Measurements from ENCODE around the gene HLA-G. TPM values are rescaled to one million over a fixed set of nuclear protein-coding genes. Genes with fewer than 3 reads are reported as not detected.
A peak's percentile ranks its signal among the peaks of the same experiment; 100 is the strongest.

HLA-G gene
- total RNA-seq, 1 experiment from 2014 or later = not detected

GRCh38 chr6:29811377-29811776 lies 16.2 kb upstream of the HLA-G start:
- ATAC-seq = no peak
- no peaks in the 10 kb centered on the region for H4K20me1 ChIP-seq (ENCODE audit: insufficient read depth)
- ChIA-PET CTCF (no interaction called here), POLR2A (no interaction called here), RAD21 (ENCODE audit: low non-redundant PET in 1 of 2, low total read pairs in 2 of 2, uncharacterized antibody in 2 of 2, unreplicated experiment in 2 of 2) (no interaction called here)
- no peak overlapping the region for H2AFZ ChIP-seq (ENCODE audit: low read depth, low read length, poor library complexity, severe bottlenecking)
- DNase-seq (ENCODE audit: low read depth, low spot score) = no peak
- no peaks in the 10 kb centered on the region for H3K27me3 ChIP-seq (ENCODE audit: insufficient read depth, low read length)
- H3K4me2 ChIP-seq (ENCODE audit: low read length) = no peak overlapping the region
- no peak overlapping the region for H3K9ac ChIP-seq (ENCODE audit: low read length)
- no peak overlapping the region for H3K27ac ChIP-seq (ENCODE audit: low read depth, low read length)
- H3K9me3 ChIP-seq (ENCODE audit: control insufficient read depth in 1 of 2, insufficient read depth in 1 of 2, low read depth in 1 of 2, low read length in 2 of 2) = no peaks in the 10 kb centered on the region
- no TSS peak for BruUV-seq (replicated peaks)
- no peaks in the 10 kb centered on the region for H3K79me2 ChIP-seq (ENCODE audit: insufficient read depth, low read length)
- H3K4me3 ChIP-seq (replicated peaks in 1 of 2; ENCODE audit: low read depth in 1 of 2, low read length in 2 of 2) = no peak overlapping the region
- no peaks in the 10 kb centered on the region for H3K36me3 ChIP-seq (ENCODE audit: control insufficient read depth in 1 of 2, insufficient read depth in 2 of 2, low read length in 2 of 2)
- intact Hi-C loops (cut with micrococcal nuclease) = no loop called here
- peaks cover 0 to 22% of the 10 kb centered on the region in 2 experiments; a peak in 3 of 4 replicates for H3K4me1 ChIP-seq (ENCODE audit: control insufficient read depth in 1 of 2, insufficient read depth in 2 of 2, low read length in 2 of 2)
- no peaks in the 10 kb centered on the region for H3K9me2 ChIP-seq (ENCODE audit: insufficient read depth)
- TF ChIP-seq ZNF274 (IDR thresholded peaks at IDR 0.05; ENCODE audit: low read depth, low read length) (no peak), SP1 (IDR thresholded peaks at IDR 0.05; ENCODE audit: low read depth) (no peak), YY1 (IDR thresholded peaks at IDR 0.05; ENCODE audit: extremely low read depth, insufficient replicate concordance, low read depth, low read length) (no peak), SIN3A (IDR thresholded peaks at IDR 0.05; ENCODE audit: low read depth) (no peak), TCF7L2 (IDR thresholded peaks at IDR 0.05; ENCODE audit: borderline replicate concordance, extremely low read depth, insufficient read depth, insufficient read length) (no peak)

- peaks cover 0 to 22% of the 10 kb centered on the region in 2 experiments; a peak in 3 of 4 replicates for H3K4me1 ChIP-seq (ENCODE audit: control insufficient read depth in 1 of 2, insufficient read depth in 2 of 2, low read length in 2 of 2)
- no peaks in the 10 kb centered on the region for H3K79me2 ChIP-seq (ENCODE audit: insufficient read depth, low read length)
- no peaks in the 10 kb centered on the region for H3K9me3 ChIP-seq (ENCODE audit: control insufficient read depth in 1 of 2, insufficient read depth in 1 of 2, low read depth in 1 of 2, low read length in 2 of 2)
- H4K20me1 ChIP-seq (ENCODE audit: insufficient read depth) = no peaks in the 10 kb centered on the region
- H3K36me3 ChIP-seq (ENCODE audit: control insufficient read depth in 1 of 2, insufficient read depth in 2 of 2, low read length in 2 of 2) = no peaks in the 10 kb centered on the region
- POLR2A ChIA-PET = no interaction called here
- RAD21 ChIA-PET (ENCODE audit: low non-redundant PET in 1 of 2, low total read pairs in 2 of 2, uncharacterized antibody in 2 of 2, unreplicated experiment in 2 of 2) = no interaction called here
- no peaks in the 10 kb centered on the region for H3K27me3 ChIP-seq (ENCODE audit: insufficient read depth, low read length)
- BruUV-seq (replicated peaks) = no TSS peak
- intact Hi-C loops (cut with micrococcal nuclease) = no loop called here
- H3K9ac ChIP-seq (ENCODE audit: low read length) = no peak overlapping the region
- peak overlapping the region; percentile 65; the same call in 1 of the 2 replicates for H3K4me2 ChIP-seq (ENCODE audit: low read length)
- DNase-seq (ENCODE audit: low read depth, low spot score) (no peak), ATAC-seq (0 out of 2 replicates have a peak, but pooled peaks have one; percentile 9)
- H3K4me3 ChIP-seq (replicated peaks in 1 of 2; ENCODE audit: low read depth in 1 of 2, low read length in 2 of 2) = no peak overlapping the region
- no peak overlapping the region; the same call in 1 of the 2 replicates for H3K27ac ChIP-seq (ENCODE audit: low read depth, low read length)
- no peak overlapping the region for H2AFZ ChIP-seq (ENCODE audit: low read depth, low read length, poor library complexity, severe bottlenecking)
- no peaks in the 10 kb centered on the region for H3K9me2 ChIP-seq (ENCODE audit: insufficient read depth)
- CTCF ChIA-PET = interaction anchor here (1.2 kb wide), 1 partner anchor 74 kb away, joined by 3 read pairs; no protein-coding TSS in a partner anchor
- TF ChIP-seq ZFX (IDR thresholded peaks at IDR 0.05) (no peak), CEBPB (IDR thresholded peaks at IDR 0.05; ENCODE audit: low read depth) (no peak), ZNF274 (IDR thresholded peaks at IDR 0.05; ENCODE audit: low read depth, low read length) (no peak), ELF1 (IDR thresholded peaks at IDR 0.05; ENCODE audit: borderline replicate concordance, low read depth) (no peak), POLR2AphosphoS5 (IDR thresholded peaks at IDR 0.05; ENCODE audit: low read depth, low read length) (no peak), EGR1 (IDR thresholded peaks at IDR 0.05; ENCODE audit: low read depth) (no peak), CTCF (IDR thresholded peaks at IDR 0.05 in 2 of 3, conservative IDR thresholded peaks at IDR 0.05 in 1 of 3; ENCODE audit: borderline replicate concordance in 1 of 3, insufficient read depth in 1 of 3, low read depth in 2 of 3, low read length in 2 of 3) (no peak), YY1 (IDR thresholded peaks at IDR 0.05; ENCODE audit: extremely low read depth, insufficient replicate concordance, low read depth, low read length) (no peak), MAX (IDR thresholded peaks at IDR 0.05) (no peak), TCF7L2 (IDR thresholded peaks at IDR 0.05; ENCODE audit: borderline replicate concordance, extremely low read depth, insufficient read depth, insufficient read length) (no peak), REST (IDR thresholded peaks at IDR 0.05; ENCODE audit: low read depth) (no peak), EZH2 (IDR thresholded peaks at IDR 0.05) (no peak), JUND (IDR thresholded peaks at IDR 0.05) (no peak), SIN3A (IDR thresholded peaks at IDR 0.05; ENCODE audit: low read depth) (no peak)
These were observed 14.6 kb upstream of the HLA-G start for GRCh38 chr6:29813066-29813465.

Measured in HCT116 (cell line).